ENCODE data around the gene L3MBTL1.
"Not testable (repeated sequence)": the region's sequence is repeated elsewhere in the genome, so short reads cannot be mapped to it uniquely, and the experiment has no call there.

The L3MBTL1 gene

GRCh38 chr20:43507150-43508080 lies at the start of gene L3MBTL1:
L3MBTL1 (plus strand) TSS chr20:43507697; CDS start chr20:43513504, 5,807 bp downstream.
- DNase-seq: peak; percentile 27 to 88

- no peak for DNase-seq
Measured at GRCh38 chr20:43458422-43458924, 49.0 kb upstream of the L3MBTL1 start.

- DNase-seq: no peak
Measured at GRCh38 chr20:43459022-43459942, 48.2 kb upstream of the L3MBTL1 start.

GRCh38 chr20:43460172-43460829 lies 47.2 kb upstream of the L3MBTL1 start:
- DNase-seq: no peak

- no peak for DNase-seq
Measured at GRCh38 chr20:43460830-43461200, 46.7 kb upstream of the L3MBTL1 start.

- no peak for DNase-seq
Measured at GRCh38 chr20:43461894-43462659, 45.4 kb upstream of the L3MBTL1 start.

GRCh38 chr20:43462660-43463526 lies 44.6 kb upstream of the L3MBTL1 start:
- DNase-seq: no peak

GRCh38 chr20:43463527-43464218 lies 43.8 kb upstream of the L3MBTL1 start:
- no peak for DNase-seq

- DNase-seq: no peak
Measured at GRCh38 chr20:43464219-43464790, 43.2 kb upstream of the L3MBTL1 start.

GRCh38 chr20:43465625-43465943 lies 41.9 kb upstream of the L3MBTL1 start:
- DNase-seq: no peak

- no peak for DNase-seq
Measured at GRCh38 chr20:43467589-43467988, 39.9 kb upstream of the L3MBTL1 start.

GRCh38 chr20:43472671-43473380 lies 34.7 kb upstream of the L3MBTL1 start:
- DNase-seq: no peak

- no peak for DNase-seq
Measured at GRCh38 chr20:43473381-43473704, 34.2 kb upstream of the L3MBTL1 start.

- no peak for DNase-seq
Measured at GRCh38 chr20:43477193-43477592, 30.3 kb upstream of the L3MBTL1 start.

GRCh38 chr20:43477619-43478018 lies 29.9 kb upstream of the L3MBTL1 start:
- DNase-seq: no peak

GRCh38 chr20:43490038-43490437 lies 17.5 kb upstream of the L3MBTL1 start:
- DNase-seq: no peak

GRCh38 chr20:43492101-43492500 lies 15.4 kb upstream of the L3MBTL1 start:
- no peak for DNase-seq

GRCh38 chr20:43495388-43495787 lies 12.1 kb upstream of the L3MBTL1 start:
- DNase-seq: no peak

- DNase-seq: not testable (repeated sequence)
Measured at GRCh38 chr20:43502021-43502420, 5.5 kb upstream of the L3MBTL1 start.

GRCh38 chr20:43506238-43506637 lies 1.3 kb upstream of the L3MBTL1 start:
- DNase-seq: no peak

All from NCI-H526 (cell line).